DOHH2 (cell line): ENCODE results near the gene TREM1.
A peak's percentile ranks its signal among the peaks of the same experiment; 100 is the strongest.
"Not testable (repeated sequence)": the region's sequence is repeated elsewhere in the genome, so short reads cannot be mapped to it uniquely, and the experiment has no call there.

ENCODE experiments used
- H3F3A ChIP-seq: fragments of 200-600 bp; sonication (generic), shearing (Covaris generic); 2 replicates; pipeline ENCODE4 v1.6.0; 2016; ENCODE audit warnings: antibody characterized with exemption, mild to moderate bottlenecking; ENCODE audit not compliant: control insufficient read depth, insufficient read depth
- H3K27ac ChIP-seq: fragments of 200-600 bp; sonication (generic); 2 replicates; pipeline ENCODE4 v1.5.1; 2014; ENCODE audit warnings: low read depth, mild to moderate bottlenecking, low read length, moderate library complexity
- H3K27me3 ChIP-seq: fragments of 200-600 bp; sonication (generic); 2 replicates; pipeline ENCODE4 v1.6.1; 2014; ENCODE audit warnings: mild to moderate bottlenecking, low read length, mixed read lengths; ENCODE audit not compliant: control insufficient read depth
- H3K36me3 ChIP-seq: fragments of 200-600 bp; sonication (generic); 2 replicates; pipeline ENCODE4 v1.6.1; 2014; ENCODE audit warnings: mild to moderate bottlenecking, low read length, moderate library complexity, mixed read lengths; ENCODE audit not compliant: control insufficient read depth
- H3K4me1 ChIP-seq: fragments of 200-600 bp; sonication (generic); 2 replicates; pipeline ENCODE4 v1.6.1; 2014; ENCODE audit warnings: mild to moderate bottlenecking, low read length, mixed read lengths; ENCODE audit not compliant: control insufficient read depth
- H3K4me2 ChIP-seq: fragments of 200-600 bp; sonication (generic); 2 replicates; pipeline ENCODE4 v1.6.0; 2014; ENCODE audit warnings: mild to moderate bottlenecking, low read length, moderate library complexity
- H3K4me3 ChIP-seq: fragments of 200-600 bp; sonication (generic); 2 replicates; pipeline ENCODE4 v1.5.1; 2014; ENCODE audit warnings: mild to moderate bottlenecking, low read length, mixed read lengths
- H3K79me2 ChIP-seq: fragments of 200-600 bp; sonication (generic); 2 replicates; pipeline ENCODE4 v1.6.1; 2014; ENCODE audit warnings: mild to moderate bottlenecking, low read length, mixed read lengths; ENCODE audit not compliant: control insufficient read depth
- H3K9me2 ChIP-seq: fragments of 200-600 bp; sonication (generic); replicated peaks from 2 replicates; pipeline ENCODE4 v1.6.1; 2014; ENCODE audit warnings: mild to moderate bottlenecking, low read length, mixed read lengths; ENCODE audit not compliant: control insufficient read depth
- H3K9me3 ChIP-seq: fragments of 200-600 bp; sonication (generic); 2 replicates; pipeline ENCODE4 v1.6.1; 2014; ENCODE audit warnings: antibody characterized with exemption, low read length, mixed read lengths; ENCODE audit not compliant: control insufficient read depth, insufficient read depth
- H4K20me1 ChIP-seq: fragments of 200-600 bp; sonication (generic); 2 replicates; pipeline ENCODE4 v1.6.0; 2014; ENCODE audit warnings: low read depth, mild to moderate bottlenecking, antibody characterized with exemption, low read length, moderate library complexity; ENCODE audit not compliant: control insufficient read depth, insufficient read depth
- CTCF ChIP-seq: fragments of 200-600 bp; sonication (generic); IDR thresholded peaks from one replicate; pipeline ENCODE4 v1.5.1; 2014; ENCODE audit warnings: antibody characterized with exemption, mild to moderate bottlenecking, low read depth, low read length; ENCODE audit not compliant: poor library complexity, severe bottlenecking
- EZH2phosphoT487 ChIP-seq: fragments of 200-600 bp; sonication (generic); IDR thresholded peaks from 2 replicates; pipeline ENCODE4 v1.6.1; 2017; ENCODE audit warnings: borderline replicate concordance, mild to moderate bottlenecking, antibody characterized with exemption, low read length, moderate library complexity, mixed read lengths

TREM1 gene

GRCh38 chr6:41306187-41306854 lies 19.8 kb upstream of the TREM1 start:
- TF ChIP-seq CTCF (peak; percentile 62), EZH2phosphoT487 (no peak)
- peaks cover 1% of the 10 kb centered on the region for H3K27me3 ChIP-seq
- H3K4me2 ChIP-seq: no peak overlapping the region
- no peak overlapping the region for H3K4me3 ChIP-seq
- H3K36me3 ChIP-seq: no peaks in the 10 kb centered on the region
- H3K9me3 ChIP-seq: peaks cover 3% of the 10 kb centered on the region
- H3F3A ChIP-seq: no peaks in the 10 kb centered on the region
- H3K27ac ChIP-seq: no peak overlapping the region
- peaks cover 14% of the 10 kb centered on the region for H3K4me1 ChIP-seq
- H3K79me2 ChIP-seq: no peaks in the 10 kb centered on the region
- H4K20me1 ChIP-seq: no peaks in the 10 kb centered on the region
- H3K9me2 ChIP-seq: no peaks in the 10 kb centered on the region

GRCh38 chr6:41302638-41303037 lies 16.2 kb upstream of the TREM1 start:
- H4K20me1 ChIP-seq: no peaks in the 10 kb centered on the region
- no peaks in the 10 kb centered on the region for H3K79me2 ChIP-seq
- no peak overlapping the region for H3K4me3 ChIP-seq
- no peaks in the 10 kb centered on the region for H3F3A ChIP-seq
- H3K4me2 ChIP-seq: peak overlapping the region; percentile 39
- TF ChIP-seq EZH2phosphoT487: no peak
- no peak for TF ChIP-seq CTCF
- H3K27me3 ChIP-seq: no peaks in the 10 kb centered on the region; the same call in 1 of the 2 replicates
- H3K36me3 ChIP-seq: no peaks in the 10 kb centered on the region
- H3K9me3 ChIP-seq: peaks cover 7% of the 10 kb centered on the region
- no peak overlapping the region for H3K27ac ChIP-seq
- H3K4me1 ChIP-seq: peaks cover 37% of the 10 kb centered on the region
- no peaks in the 10 kb centered on the region for H3K9me2 ChIP-seq

GRCh38 chr6:41298785-41299502 lies 12.5 kb upstream of the TREM1 start:
- Histone ChIP-seq H3K36me3 (no peaks in the 10 kb centered on the region), H3K9me3 (peaks cover 7% of the 10 kb centered on the region), H3K4me1 (peaks cover 34% of the 10 kb centered on the region), H3K27ac (peak overlapping the region; percentile 71), H4K20me1 (no peaks in the 10 kb centered on the region), H3K79me2 (no peaks in the 10 kb centered on the region), H3K27me3 (no peaks in the 10 kb centered on the region), H3K9me2 (no peaks in the 10 kb centered on the region), H3F3A (no peaks in the 10 kb centered on the region), H3K4me3 (peak overlapping the region; percentile 65), H3K4me2 (peak overlapping the region; percentile 83)
- TF ChIP-seq EZH2phosphoT487: no peak
- TF ChIP-seq CTCF: no peak

GRCh38 chr6:41297248-41297647 lies 10.8 kb upstream of the TREM1 start:
- H3K4me3 ChIP-seq, H3K9me2 ChIP-seq, H3K36me3 ChIP-seq, H3K27ac ChIP-seq, H3K79me2 ChIP-seq, H3K9me3 ChIP-seq, H3F3A ChIP-seq, H4K20me1 ChIP-seq, H3K27me3 ChIP-seq, H3K4me2 ChIP-seq: not testable (repeated sequence)
- H3K4me1 ChIP-seq: peaks cover 27% of the 10 kb centered on the region
